GM12873 (cell line): Measurements from ENCODE around the gene PRELP.

Experiments used
- TF ChIP-seq, protein P1 (sequence below): IDR thresholded peaks from 2 replicates; pipeline ENCODE4 v1.5.1; 2012; ENCODE audit warnings: low read depth, mild to moderate bottlenecking, moderate library complexity, low read length, control low read depth; ENCODE audit not compliant: insufficient read depth; ENCODE audit errors: missing control alignments

PRELP gene

DNA sequence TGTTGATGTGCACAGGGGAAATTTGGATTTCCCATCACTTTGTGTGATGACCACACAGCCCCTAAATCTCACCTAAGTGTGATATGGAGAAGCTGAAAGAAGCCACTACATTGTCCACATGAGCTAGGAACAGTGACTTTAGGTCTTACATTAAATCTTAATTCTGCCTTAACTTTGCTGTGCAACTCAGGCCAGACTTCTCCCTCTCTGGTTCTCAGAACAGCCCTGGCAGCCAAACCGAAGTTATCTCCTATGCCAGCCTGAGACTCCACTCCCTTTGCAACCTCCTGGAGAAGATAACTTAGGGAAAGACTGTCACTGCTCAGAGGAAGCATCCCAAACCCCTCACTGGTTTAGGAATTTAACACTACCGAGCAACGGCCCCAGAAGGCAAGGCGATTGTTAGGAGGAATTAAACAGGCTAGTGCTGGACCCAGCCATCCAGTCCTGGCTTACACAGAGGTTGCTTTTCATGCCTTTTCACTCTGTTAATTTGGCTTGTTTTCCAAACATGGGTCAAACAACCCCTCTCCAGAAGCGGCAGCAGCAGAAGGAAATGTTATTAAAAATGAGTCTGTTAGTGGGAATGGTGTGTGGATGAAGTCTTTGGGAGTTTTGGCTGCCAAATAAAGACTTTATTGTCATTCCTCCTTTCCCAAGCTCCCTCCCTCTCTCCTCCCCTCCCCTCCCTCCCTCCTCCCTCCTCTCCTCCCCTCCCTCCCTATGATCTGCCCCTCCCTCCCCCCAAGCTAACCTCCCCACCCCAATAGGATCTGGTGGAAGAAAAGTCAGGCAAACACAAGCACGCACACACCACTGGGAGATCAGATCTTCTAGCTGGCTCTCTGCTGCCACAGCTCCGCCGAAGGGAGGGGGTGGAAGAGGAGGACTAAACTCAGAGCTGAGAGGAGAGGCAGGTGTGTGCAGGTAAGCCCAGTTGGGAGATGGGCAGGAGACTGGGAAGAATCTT is at the start of gene PRELP:
TSS of gene PRELP (plus strand) at position 795 of the 970 bp plus-strand sequence. CDS start 7,379 bp downstream, outside the sequence.
- TF ChIP-seq, protein P1, sequence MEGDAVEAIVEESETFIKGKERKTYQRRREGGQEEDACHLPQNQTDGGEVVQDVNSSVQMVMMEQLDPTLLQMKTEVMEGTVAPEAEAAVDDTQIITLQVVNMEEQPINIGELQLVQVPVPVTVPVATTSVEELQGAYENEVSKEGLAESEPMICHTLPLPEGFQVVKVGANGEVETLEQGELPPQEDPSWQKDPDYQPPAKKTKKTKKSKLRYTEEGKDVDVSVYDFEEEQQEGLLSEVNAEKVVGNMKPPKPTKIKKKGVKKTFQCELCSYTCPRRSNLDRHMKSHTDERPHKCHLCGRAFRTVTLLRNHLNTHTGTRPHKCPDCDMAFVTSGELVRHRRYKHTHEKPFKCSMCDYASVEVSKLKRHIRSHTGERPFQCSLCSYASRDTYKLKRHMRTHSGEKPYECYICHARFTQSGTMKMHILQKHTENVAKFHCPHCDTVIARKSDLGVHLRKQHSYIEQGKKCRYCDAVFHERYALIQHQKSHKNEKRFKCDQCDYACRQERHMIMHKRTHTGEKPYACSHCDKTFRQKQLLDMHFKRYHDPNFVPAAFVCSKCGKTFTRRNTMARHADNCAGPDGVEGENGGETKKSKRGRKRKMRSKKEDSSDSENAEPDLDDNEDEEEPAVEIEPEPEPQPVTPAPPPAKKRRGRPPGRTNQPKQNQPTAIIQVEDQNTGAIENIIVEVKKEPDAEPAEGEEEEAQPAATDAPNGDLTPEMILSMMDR, result no peak

DNA sequence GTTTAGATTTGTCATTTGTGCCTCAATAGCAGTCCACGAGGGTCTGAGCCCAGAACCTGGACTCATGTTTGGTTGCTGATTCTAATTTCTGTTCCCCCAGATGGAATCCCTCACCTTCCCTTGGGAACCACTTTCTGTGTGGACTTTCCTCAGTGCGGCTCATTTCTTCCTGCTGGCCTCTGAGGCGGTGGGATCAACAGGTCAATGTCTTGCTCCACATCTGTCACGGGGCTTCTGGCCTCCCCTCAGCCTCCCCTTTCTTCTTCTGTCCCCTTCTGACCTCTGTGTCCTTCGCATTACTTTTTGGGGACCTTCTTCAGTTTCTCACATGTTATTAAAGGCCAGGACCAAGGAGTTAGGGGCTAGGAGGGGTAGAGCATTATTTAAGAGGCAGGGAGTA is 49.2 kb upstream of the PRELP start:
- TF ChIP-seq, protein P1, result no peak

DNA sequence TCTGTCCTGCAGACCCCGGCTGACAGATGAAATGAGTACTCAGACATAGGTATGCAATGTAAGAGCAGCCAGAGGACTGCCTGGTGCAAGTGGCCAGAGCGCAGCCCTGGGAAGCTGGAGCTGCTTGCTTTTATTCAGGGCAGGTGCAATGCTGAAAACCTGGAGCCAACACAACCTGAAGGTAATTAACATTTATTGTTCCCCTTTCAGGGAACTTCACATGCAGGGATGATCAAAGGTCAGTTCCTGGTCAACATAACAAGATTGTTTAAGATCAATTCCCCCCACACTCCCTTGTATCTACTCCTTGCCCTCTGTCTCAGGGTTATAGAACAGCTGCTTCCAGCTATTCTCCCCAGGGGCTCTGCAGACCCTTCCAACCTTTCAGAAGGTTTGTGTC is 48.7 kb upstream of the PRELP start:
- TF ChIP-seq, protein P1, result no peak

DNA sequence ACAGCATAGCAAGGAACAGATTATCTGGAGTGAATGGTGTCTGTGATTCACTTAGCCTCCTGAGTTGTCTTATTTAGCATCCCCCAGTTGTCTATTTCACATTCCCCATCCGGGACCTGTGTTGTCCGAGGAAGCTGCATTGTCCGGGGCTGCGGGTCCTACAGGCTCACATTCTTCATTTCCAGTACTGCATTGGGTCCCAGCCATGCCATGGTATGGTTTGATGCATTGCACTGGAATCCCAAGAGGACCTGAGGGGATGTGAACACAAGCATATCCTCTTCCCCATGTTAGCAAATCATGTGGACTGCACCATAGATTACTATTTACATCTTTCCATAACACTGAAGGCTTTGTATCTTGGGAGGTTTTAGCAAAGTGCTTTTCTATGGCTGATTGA is 48.2 kb upstream of the PRELP start:
- TF ChIP-seq, protein P1, result no peak

DNA sequence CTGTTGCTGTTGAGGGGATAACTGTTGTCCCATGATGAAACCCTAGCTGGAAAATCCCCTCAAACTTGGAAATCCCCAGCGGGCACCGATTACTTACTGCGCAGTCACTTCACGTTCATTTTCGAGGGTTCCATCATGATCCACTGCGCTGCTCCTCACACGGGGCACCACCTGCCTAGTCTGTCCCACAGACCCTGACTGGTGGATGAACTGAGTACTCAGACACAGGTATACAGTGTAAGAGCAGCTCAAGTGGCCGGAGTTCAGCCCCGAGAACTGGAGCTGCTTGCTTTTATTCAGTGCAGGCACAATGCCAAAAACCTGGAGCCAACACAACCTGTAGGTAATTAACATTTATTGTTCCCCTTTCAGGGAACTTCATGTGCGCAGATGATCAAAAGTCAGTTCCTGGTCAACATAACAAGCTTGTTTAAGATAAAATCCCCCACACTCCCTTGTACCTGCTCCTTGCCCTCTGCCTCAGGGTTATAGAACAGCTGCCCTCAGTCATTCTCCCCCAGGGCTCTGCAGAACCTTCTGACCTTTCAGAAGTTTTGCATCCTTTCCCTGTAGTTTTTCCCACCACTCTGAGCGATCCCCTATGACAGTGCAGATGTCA is 46.5 kb upstream of the PRELP start:
- TF ChIP-seq, protein P1, result no peak

DNA sequence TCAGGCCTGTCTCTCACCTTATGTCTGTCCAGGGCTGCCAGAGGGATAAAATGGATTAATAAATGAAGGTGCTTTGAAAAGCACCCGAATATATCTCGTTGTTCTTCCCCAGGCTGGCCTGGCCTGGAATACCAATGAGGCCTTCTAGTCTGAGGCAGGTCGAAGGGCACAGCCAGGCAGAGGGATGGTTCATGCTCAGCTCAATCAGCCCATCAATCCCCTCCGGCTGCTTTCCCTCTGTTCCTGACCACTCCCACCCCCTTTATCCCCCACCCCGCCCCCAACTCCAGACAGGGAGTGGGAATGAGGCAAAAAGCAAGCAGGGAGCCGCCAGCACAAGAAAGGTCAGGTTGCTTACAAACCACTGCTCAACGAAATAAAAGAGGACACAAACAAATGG is 40.0 kb upstream of the PRELP start:
- TF ChIP-seq, protein P1, result no peak

DNA sequence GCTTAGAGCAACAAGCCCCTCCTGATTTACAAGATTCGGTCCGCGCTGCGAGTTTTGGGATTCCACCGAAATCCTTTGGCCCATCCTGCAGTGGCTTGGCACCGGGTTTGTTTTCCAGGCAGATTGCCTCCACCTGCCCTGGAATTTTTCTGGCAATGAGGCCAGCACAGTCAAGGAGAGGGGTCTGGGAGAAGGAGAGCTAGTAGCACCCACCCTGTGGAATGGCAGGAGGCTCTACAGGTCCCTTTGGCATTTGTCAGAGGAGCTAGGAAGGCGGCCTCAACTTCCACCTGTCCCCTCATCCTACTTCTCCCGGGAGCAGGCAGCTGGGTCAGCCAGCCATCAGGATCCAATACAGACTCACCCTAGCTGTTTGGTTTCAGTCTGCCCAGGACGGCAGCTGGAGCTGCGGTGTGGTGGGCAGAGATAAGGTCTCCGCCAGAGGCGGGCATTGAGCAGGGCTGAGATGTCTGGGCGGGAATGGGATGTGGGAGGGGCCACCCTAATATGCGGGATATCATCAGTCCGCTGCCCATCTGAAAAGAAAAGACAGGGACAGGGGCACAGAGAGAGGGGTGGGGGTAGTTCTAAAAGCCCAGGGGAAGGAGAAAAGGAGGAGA is 37.8 kb upstream of the PRELP start:
- TF ChIP-seq, protein P1, result no peak
